ENCODE data around the gene RD3L.
"Not testable (repeated sequence)": the region's sequence is repeated elsewhere in the genome, so short reads cannot be mapped to it uniquely, and the experiment has no call there.

The RD3L gene

GRCh38 chr14:103941973-103942736 lies at the start of gene RD3L:
TSS of gene RD3L (minus strand) at chr14:103942529. CDS start at chr14:103941695, 834 bp downstream.
- no peak for DNase-seq

- no peak for DNase-seq
Observed at GRCh38 chr14:103989964-103990363, 47.6 kb upstream of the RD3L start.

GRCh38 chr14:103989034-103989433 lies 46.7 kb upstream of the RD3L start:
- no peak for DNase-seq

- no peak for DNase-seq
Observed at GRCh38 chr14:103984196-103984595, 41.9 kb upstream of the RD3L start.

GRCh38 chr14:103980623-103981238 lies 38.4 kb upstream of the RD3L start:
- DNase-seq: not testable (repeated sequence)

- DNase-seq: no peak
Observed at GRCh38 chr14:103974575-103974974, 32.2 kb upstream of the RD3L start.

- DNase-seq: no peak
Observed at GRCh38 chr14:103973354-103973753, 31.0 kb upstream of the RD3L start.

- no peak for DNase-seq
Observed at GRCh38 chr14:103969961-103970360, 27.6 kb upstream of the RD3L start.

- DNase-seq: no peak
Observed at GRCh38 chr14:103966631-103967030, 24.3 kb upstream of the RD3L start.

GRCh38 chr14:103961928-103962578 lies 19.7 kb upstream of the RD3L start:
- DNase-seq: no peak

- DNase-seq: no peak
Observed at GRCh38 chr14:103960457-103961055, 18.2 kb upstream of the RD3L start.

GRCh38 chr14:103949131-103949790 lies 6.9 kb upstream of the RD3L start:
- no peak for DNase-seq

GRCh38 chr14:103948442-103948841 lies 6.1 kb upstream of the RD3L start:
- DNase-seq: no peak

GRCh38 chr14:103946975-103947374 lies 4.6 kb upstream of the RD3L start:
- DNase-seq: no peak

- no peak for DNase-seq
Observed at GRCh38 chr14:103943673-103944072, 1.3 kb upstream of the RD3L start.

- no peak for DNase-seq
Observed at GRCh38 chr14:103941462-103941861, 867 bp downstream of the RD3L start.

GRCh38 chr14:103935102-103935501 lies 7.2 kb downstream of the RD3L start:
- DNase-seq: no peak

GRCh38 chr14:103932791-103933490 lies 9.4 kb downstream of the RD3L start:
- no peak for DNase-seq

- no peak for DNase-seq
Observed at GRCh38 chr14:103931422-103931821, 10.9 kb downstream of the RD3L start.

- DNase-seq: no peak
Observed at GRCh38 chr14:103930051-103930604, 12.2 kb downstream of the RD3L start.

- no peak for DNase-seq
Observed at GRCh38 chr14:103928011-103928890, 14.1 kb downstream of the RD3L start, which contains the start of gene TDRD9. TSS of gene TDRD9 (plus strand) at chr14:103928456. CDS start at chr14:103928510, 54 bp downstream.
